HepG2 (cell line): ENCODE measurements around the gene DEDD2.

Source experiments
- ATF7 ChIP-seq, 2 experiments: fragments of 450-650 bp in 1 of 2; sonication (generic) in 1 of 2; formaldehyde crosslinking in 1 of 2; IDR thresholded peaks; 2 replicates each; pipeline versions ENCODE4 v1.4.0 to v1.6.1; 2016 to 2020; ENCODE audit warnings: antibody characterized with exemption in 1 of 2, mild to moderate bottlenecking in 1 of 2, missing genetic modification reagents in 1 of 2
- MEIS1 ChIP-seq: sonication (generic); formaldehyde crosslinking; IDR thresholded peaks from 2 replicates; pipeline ENCODE4 v1.9.0; 2021; ENCODE audit warnings: mild to moderate bottlenecking, missing genetic modification reagents, moderate library complexity, borderline replicate concordance
- POLR2A ChIP-seq, 2 experiments: IDR thresholded peaks; 2 replicates each; pipeline ENCODE4 v1.6.1; 2011; ENCODE audit warnings: low read depth in 2 of 2, low read length in 2 of 2, mild to moderate bottlenecking in 1 of 2, moderate library complexity in 1 of 2; ENCODE audit not compliant: insufficient read depth in 1 of 2
- PRDM4 ChIP-seq: sonication (generic); formaldehyde crosslinking; IDR thresholded peaks from 2 replicates; pipeline ENCODE4 v1.9.0; 2021; ENCODE audit warnings: missing genetic modification reagents, borderline replicate concordance
- RBFOX2 ChIP-seq: fragments of 200-400 bp; formaldehyde crosslinking; IDR thresholded peaks from 2 replicates; pipeline ENCODE4 v1.6.1; 2017; ENCODE audit warnings: low read depth, mild to moderate bottlenecking, low read length
- SCMH1 ChIP-seq: sonication (generic); formaldehyde crosslinking; IDR thresholded peaks from 2 replicates; pipeline ENCODE4 v1.9.0; 2021; ENCODE audit warnings: missing genetic modification reagents, mild to moderate bottlenecking, borderline replicate concordance
- SOX13 ChIP-seq, 3 experiments: fragments of 450-650 bp in 1 of 3; sonication (generic) in 1 of 3; formaldehyde crosslinking in 1 of 3; IDR thresholded peaks in 2 of 3; conservative IDR thresholded peaks in 1 of 3; 2 replicates each; pipeline versions ENCODE4 v1.5.0 to v1.6.1; 2016 to 2020; ENCODE audit warnings: antibody characterized with exemption in 1 of 3, mild to moderate bottlenecking in 1 of 3, missing compliant biosample characterization in 1 of 3, missing genetic modification reagents in 1 of 3, moderate library complexity in 1 of 3
- ZFP36L2 ChIP-seq: sonication (generic); formaldehyde crosslinking; IDR thresholded peaks from 2 replicates; pipeline ENCODE4 v1.4.0; 2020; ENCODE audit warnings: missing genetic modification reagents
- ZNF780A ChIP-seq: sonication (generic); formaldehyde crosslinking; IDR thresholded peaks from 2 replicates; pipeline ENCODE4 v1.8.0; 2022; ENCODE audit warnings: mild to moderate bottlenecking, missing genetic modification reagents, moderate library complexity
- ZSCAN21 ChIP-seq: sonication (generic); formaldehyde crosslinking; IDR thresholded peaks from 2 replicates; pipeline ENCODE4 v1.8.0; 2022; ENCODE audit warnings: mild to moderate bottlenecking, missing genetic modification reagents, moderate library complexity, borderline replicate concordance
- TF ChIP-seq, protein P1 (sequence below), 2 experiments: sonication (generic) in 1 of 2; formaldehyde crosslinking in 1 of 2; IDR thresholded peaks; 2 replicates each; pipeline versions ENCODE4 v1.4.0 to v1.6.1; 2018 to 2020; ENCODE audit warnings: missing genetic modification reagents in 2 of 2, borderline replicate concordance in 1 of 2, low read depth in 1 of 2, mild to moderate bottlenecking in 1 of 2, missing biosample characterization in 1 of 2
- TF ChIP-seq, protein P2 (sequence below): fragments of 450-650 bp; IDR thresholded peaks from 2 replicates; pipeline ENCODE4 v1.6.1; 2017; ENCODE audit warnings: mild to moderate bottlenecking

GRCh38 chr19:42172261-42172660 lies 45.2 kb downstream of the DEDD2 start:
- TF ChIP-seq SCMH1 (CRISPR knock-in tag) (no peak), ZNF780A (CRISPR knock-in tag) (no peak), MEIS1 (CRISPR knock-in tag) (no peak), ZFP36L2 (CRISPR knock-in tag) (no peak), RBFOX2 (no peak), ATF7 (IDR thresholded peaks at IDR 0.05) (no peak), ATF7 (CRISPR knock-in tag; IDR thresholded peaks at IDR 0.05) (no peak), SOX13 (IDR thresholded peaks at IDR 0.05) (no peak), SOX13 (CRISPR knock-in tag; conservative IDR thresholded peaks at IDR 0.05 in 1 of 2, IDR thresholded peaks at IDR 0.05 in 1 of 2) (no peak), ZSCAN21 (CRISPR knock-in tag) (no peak), PRDM4 (CRISPR knock-in tag) (no peak), POLR2A (IDR thresholded peaks at IDR 0.05; ENCODE audit: insufficient read depth in 1 of 2, low read depth in 2 of 2, low read length in 2 of 2) (no peak)
- TF ChIP-seq, protein P1, sequence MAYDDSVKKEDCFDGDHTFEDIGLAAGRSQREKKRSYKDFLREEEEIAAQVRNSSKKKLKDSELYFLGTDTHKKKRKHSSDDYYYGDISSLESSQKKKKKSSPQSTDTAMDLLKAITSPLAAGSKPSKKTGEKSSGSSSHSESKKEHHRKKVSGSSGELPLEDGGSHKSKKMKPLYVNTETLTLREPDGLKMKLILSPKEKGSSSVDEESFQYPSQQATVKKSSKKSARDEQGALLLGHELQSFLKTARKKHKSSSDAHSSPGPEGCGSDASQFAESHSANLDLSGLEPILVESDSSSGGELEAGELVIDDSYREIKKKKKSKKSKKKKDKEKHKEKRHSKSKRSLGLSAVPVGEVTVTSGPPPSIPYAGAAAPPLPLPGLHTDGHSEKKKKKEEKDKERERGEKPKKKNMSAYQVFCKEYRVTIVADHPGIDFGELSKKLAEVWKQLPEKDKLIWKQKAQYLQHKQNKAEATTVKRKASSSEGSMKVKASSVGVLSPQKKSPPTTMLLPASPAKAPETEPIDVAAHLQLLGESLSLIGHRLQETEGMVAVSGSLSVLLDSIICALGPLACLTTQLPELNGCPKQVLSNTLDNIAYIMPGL (CRISPR knock-in tag; IDR thresholded peaks at IDR 0.05; ENCODE audit: borderline replicate concordance in 1 of 2, low read depth in 1 of 2) = no peak
- TF ChIP-seq, protein P2, sequence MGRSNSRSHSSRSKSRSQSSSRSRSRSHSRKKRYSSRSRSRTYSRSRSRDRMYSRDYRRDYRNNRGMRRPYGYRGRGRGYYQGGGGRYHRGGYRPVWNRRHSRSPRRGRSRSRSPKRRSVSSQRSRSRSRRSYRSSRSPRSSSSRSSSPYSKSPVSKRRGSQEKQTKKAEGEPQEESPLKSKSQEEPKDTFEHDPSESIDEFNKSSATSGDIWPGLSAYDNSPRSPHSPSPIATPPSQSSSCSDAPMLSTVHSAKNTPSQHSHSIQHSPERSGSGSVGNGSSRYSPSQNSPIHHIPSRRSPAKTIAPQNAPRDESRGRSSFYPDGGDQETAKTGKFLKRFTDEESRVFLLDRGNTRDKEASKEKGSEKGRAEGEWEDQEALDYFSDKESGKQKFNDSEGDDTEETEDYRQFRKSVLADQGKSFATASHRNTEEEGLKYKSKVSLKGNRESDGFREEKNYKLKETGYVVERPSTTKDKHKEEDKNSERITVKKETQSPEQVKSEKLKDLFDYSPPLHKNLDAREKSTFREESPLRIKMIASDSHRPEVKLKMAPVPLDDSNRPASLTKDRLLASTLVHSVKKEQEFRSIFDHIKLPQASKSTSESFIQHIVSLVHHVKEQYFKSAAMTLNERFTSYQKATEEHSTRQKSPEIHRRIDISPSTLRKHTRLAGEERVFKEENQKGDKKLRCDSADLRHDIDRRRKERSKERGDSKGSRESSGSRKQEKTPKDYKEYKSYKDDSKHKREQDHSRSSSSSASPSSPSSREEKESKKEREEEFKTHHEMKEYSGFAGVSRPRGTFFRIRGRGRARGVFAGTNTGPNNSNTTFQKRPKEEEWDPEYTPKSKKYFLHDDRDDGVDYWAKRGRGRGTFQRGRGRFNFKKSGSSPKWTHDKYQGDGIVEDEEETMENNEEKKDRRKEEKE = no peak
